CD4-positive, alpha-beta T cell (primary cell): ENCODE results near the gene LONP1. TPM values are rescaled to one million over a fixed set of nuclear protein-coding genes. Genes with fewer than 3 reads are reported as not detected.

Experiments used
- ATAC-seq: fragments of 200-7000 bp; cut with Tn5 transposase; one replicate; pipeline ENCODE4 v1.10.0; 2022; ENCODE audit warnings: mild to moderate bottlenecking; ENCODE audit not compliant: poor library complexity
- CTCF ChIA-PET: fragments of 350-600 bp; sonication (Branson Sonifier 250); formaldehyde crosslinking; loops from one replicate; lab custom pipeline; 2021; ENCODE audit warnings: antibody characterized with exemption, inconsistent platforms; lab: Charles Lee
- POLR2A ChIA-PET: fragments of 350-600 bp; sonication (Branson Sonifier 250); formaldehyde crosslinking; loops from one replicate; lab custom pipeline; 2021; ENCODE audit warnings: antibody characterized with exemption, inconsistent platforms; lab: Charles Lee
- DNase-seq, 14 experiments: peaks; one replicate each; pipeline ENCODE4 v3.0.0-alpha.2; 2013 to 2020; ENCODE audit warnings: mixed read lengths in 2 of 14
- H3K27ac ChIP-seq, 2 donors: one replicate each; pipeline versions ENCODE4 v1.5.1 to v1.7.0; 2013; ENCODE audit warnings: low read length in 2 of 2, low read depth in 1 of 2, mild to moderate bottlenecking in 1 of 2
- H3K27me3 ChIP-seq, 2 experiments: 1 replicate in 1 of 2; 2 replicates in 1 of 2; pipeline versions ENCODE4 v1.6.1 to v1.7.0; 2013; ENCODE audit warnings: low read length in 2 of 2, control low read depth in 1 of 2, mild to moderate bottlenecking in 1 of 2, moderate library complexity in 1 of 2; ENCODE audit not compliant: insufficient read depth in 2 of 2, control insufficient read depth in 1 of 2
- H3K36me3 ChIP-seq: one replicate; pipeline ENCODE4 v1.6.1; 2013; ENCODE audit warnings: low read length, control low read depth; ENCODE audit not compliant: insufficient read depth
- H3K4me1 ChIP-seq: one replicate; pipeline ENCODE4 v1.6.1; 2013; ENCODE audit warnings: low read length, control low read depth; ENCODE audit not compliant: insufficient read depth
- H3K4me3 ChIP-seq: one replicate; pipeline ENCODE4 v1.5.1; 2013; ENCODE audit warnings: mild to moderate bottlenecking, low read length, moderate library complexity
- H3K9me3 ChIP-seq, 2 experiments: 1 replicate in 1 of 2; 2 replicates in 1 of 2; pipeline versions ENCODE4 v1.6.1 to v1.7.0; 2013; ENCODE audit warnings: low read length in 2 of 2, mild to moderate bottlenecking in 2 of 2, control low read depth in 1 of 2, moderate library complexity in 1 of 2; ENCODE audit not compliant: control insufficient read depth in 1 of 2, insufficient read depth in 1 of 2
- H3K27ac Mint-ChIP-seq: one replicate; pipeline ENCODE4 v1.8.0; 2020; ENCODE audit warnings: mixed read lengths
- H3K27me3 Mint-ChIP-seq: one replicate; pipeline ENCODE4 v1.8.0; 2021; ENCODE audit warnings: mixed read lengths
- H3K36me3 Mint-ChIP-seq: one replicate; pipeline ENCODE4 v1.8.0; 2021; ENCODE audit warnings: low read depth, mixed read lengths
- H3K4me1 Mint-ChIP-seq: one replicate; pipeline ENCODE4 v1.8.0; 2021; ENCODE audit warnings: low read depth, mixed read lengths
- H3K4me3 Mint-ChIP-seq: one replicate; pipeline ENCODE4 v1.8.0; 2020; ENCODE audit warnings: mild to moderate bottlenecking, mixed read lengths
- H3K9me3 Mint-ChIP-seq: one replicate; pipeline ENCODE4 v1.8.0; 2020; ENCODE audit warnings: mixed read lengths
- intact Hi-C, 2 experiments: fragments of 100-400 bp; cut with DNase I in 1 of 2; cut with micrococcal nuclease in 1 of 2; formaldehyde crosslinking; loops; one replicate each; pipeline versions ENCODE4 v1.15.1 to v1.9.0; 2023 to 2025; cut with DNase I, micrococcal nuclease
- total RNA-seq, 174 experiments: library from RNA in 2 of 174; stranded (reverse) in 2 of 174; gene quantifications; one replicate each; pipeline ENCODE4 v1.2.3 and lab custom pipeline; 2021 to 2026
- TF ChIP-seq, protein P1 (sequence below): fragments of 200-600 bp; IDR thresholded peaks from one replicate; pipeline ENCODE4 v1.8.0; 2022; ENCODE audit warnings: antibody characterized with exemption, mild to moderate bottlenecking

The LONP1 gene
- total RNA-seq, 2 experiments from 2014 or later = 88.7 to 91.0 TPM

DNA sequence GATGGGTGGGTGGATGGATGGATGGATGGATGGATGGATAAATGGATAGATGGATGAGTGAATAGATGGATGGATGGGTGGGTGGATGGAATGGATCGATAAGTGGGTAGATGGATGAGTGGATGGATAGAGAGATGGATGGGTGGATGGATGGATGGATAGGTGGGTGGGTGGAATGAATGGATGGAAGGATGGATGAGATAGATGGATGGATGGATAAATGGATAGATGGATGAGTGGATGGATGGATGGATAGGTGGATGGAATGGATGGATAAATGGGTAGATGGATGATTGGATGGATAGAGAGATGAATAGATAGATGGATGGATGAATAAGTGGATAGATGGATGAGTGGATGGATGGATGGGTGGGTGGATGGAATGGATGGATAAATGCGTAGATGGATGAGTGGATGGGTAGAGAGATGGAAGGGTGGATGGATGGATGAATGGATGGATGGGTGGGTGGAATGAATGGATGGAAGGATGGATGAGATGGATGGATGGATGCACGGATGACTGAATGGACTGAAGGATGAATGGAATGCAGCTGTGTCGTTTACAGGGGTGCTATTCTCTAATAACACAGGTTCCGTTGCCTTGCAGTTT, 42.8 kb upstream of the LONP1 start:
- Histone ChIP-seq H3K4me3 (no peak overlapping the region), H3K4me1 (no peaks in the 10 kb centered on the region), H3K36me3 (no peaks in the 10 kb centered on the region), H3K9me3 (no peaks in the 10 kb centered on the region), H3K27me3 (peaks cover 0 to 2% of the 10 kb centered on the region in 2 experiments), H3K27ac (no peak overlapping the region)
- H3K27ac Mint-ChIP-seq = no peak overlapping the region
- DNase-seq (no peak), ATAC-seq (no peak)
- H3K4me3 Mint-ChIP-seq = no peak overlapping the region
- ChIA-PET CTCF (interaction anchor here (0.6 kb wide), 1 partner anchor 1872 kb away, joined by 3 read pairs; no protein-coding TSS in a partner anchor), POLR2A (no interaction called here)
- H3K4me1 Mint-ChIP-seq = no peaks in the 10 kb centered on the region
- no peaks in the 10 kb centered on the region for H3K36me3 Mint-ChIP-seq
- no peaks in the 10 kb centered on the region for H3K27me3 Mint-ChIP-seq
- H3K9me3 Mint-ChIP-seq = no peaks in the 10 kb centered on the region
- intact Hi-C loops = no loop called here
- TF ChIP-seq, protein P1, sequence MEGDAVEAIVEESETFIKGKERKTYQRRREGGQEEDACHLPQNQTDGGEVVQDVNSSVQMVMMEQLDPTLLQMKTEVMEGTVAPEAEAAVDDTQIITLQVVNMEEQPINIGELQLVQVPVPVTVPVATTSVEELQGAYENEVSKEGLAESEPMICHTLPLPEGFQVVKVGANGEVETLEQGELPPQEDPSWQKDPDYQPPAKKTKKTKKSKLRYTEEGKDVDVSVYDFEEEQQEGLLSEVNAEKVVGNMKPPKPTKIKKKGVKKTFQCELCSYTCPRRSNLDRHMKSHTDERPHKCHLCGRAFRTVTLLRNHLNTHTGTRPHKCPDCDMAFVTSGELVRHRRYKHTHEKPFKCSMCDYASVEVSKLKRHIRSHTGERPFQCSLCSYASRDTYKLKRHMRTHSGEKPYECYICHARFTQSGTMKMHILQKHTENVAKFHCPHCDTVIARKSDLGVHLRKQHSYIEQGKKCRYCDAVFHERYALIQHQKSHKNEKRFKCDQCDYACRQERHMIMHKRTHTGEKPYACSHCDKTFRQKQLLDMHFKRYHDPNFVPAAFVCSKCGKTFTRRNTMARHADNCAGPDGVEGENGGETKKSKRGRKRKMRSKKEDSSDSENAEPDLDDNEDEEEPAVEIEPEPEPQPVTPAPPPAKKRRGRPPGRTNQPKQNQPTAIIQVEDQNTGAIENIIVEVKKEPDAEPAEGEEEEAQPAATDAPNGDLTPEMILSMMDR = no peak

DNA sequence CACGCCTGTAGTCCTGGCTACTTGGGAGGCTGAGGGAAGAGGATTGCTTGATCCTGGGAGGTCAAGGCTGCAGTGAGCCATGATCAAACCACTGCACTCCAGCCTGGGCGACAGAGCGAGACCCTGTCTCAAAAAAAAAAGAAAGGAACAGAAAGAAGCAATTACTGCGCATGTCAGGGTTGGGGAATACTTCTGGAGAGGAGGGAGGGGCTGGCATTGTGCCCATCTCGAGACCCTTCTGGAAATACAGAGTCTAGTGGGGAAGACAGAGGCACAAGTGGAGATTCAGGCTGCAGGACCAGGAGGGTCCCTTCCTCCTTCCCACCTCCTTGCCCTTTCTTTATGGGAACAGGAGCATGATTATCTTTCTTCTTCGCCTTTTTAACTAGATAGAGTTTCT, 33.8 kb upstream of the LONP1 start:
- Mint-ChIP-seq H3K4me3 (no peak overlapping the region), H3K4me1 (no peaks in the 10 kb centered on the region), H3K36me3 (no peaks in the 10 kb centered on the region), H3K27ac (no peak overlapping the region), H3K27me3 (peaks cover 5% of the 10 kb centered on the region), H3K9me3 (no peaks in the 10 kb centered on the region)
- Histone ChIP-seq H3K36me3 (no peaks in the 10 kb centered on the region), H3K9me3 (no peaks in the 10 kb centered on the region), H3K4me3 (no peak overlapping the region), H3K27ac (no peak overlapping the region), H3K27me3 (peaks cover 0 to 5% of the 10 kb centered on the region in 2 experiments), H3K4me1 (no peaks in the 10 kb centered on the region)
- intact Hi-C loops = loop anchor here in 1 of 2 experiments (5.0 to 10.0 kb wide), 2 partner anchors 256 to 391 kb away; no protein-coding TSS in a partner anchor
- TF ChIP-seq, protein P1 = no peak
- no peak for DNase-seq
- no peak for ATAC-seq
- ChIA-PET CTCF (no interaction called here), POLR2A (no interaction called here)

DNA sequence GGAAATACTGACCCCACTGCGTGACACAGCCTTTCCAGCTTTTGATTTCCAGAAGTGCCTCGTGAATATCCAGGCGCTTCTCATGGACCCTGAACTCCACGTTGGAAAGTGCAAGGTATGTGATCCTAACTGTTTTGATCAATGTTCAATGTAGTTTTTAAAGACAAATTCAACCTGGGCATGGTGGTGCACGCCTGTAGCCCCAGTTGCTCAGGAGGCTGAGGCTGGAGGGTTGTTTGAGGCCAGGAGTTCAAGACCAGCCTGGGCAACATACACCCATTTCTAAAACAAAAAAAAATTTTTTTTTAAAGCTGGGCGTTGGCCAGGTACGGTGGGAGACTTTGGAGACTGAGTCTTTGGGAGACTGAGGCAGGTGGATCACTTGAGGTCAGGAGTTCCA, 31.8 kb upstream of the LONP1 start:
- peaks cover 9% of the 10 kb centered on the region for H3K27me3 Mint-ChIP-seq
- Histone ChIP-seq H3K27me3 (no peaks in the 10 kb centered on the region), H3K27ac (no peak overlapping the region), H3K4me3 (no peak overlapping the region), H3K36me3 (no peaks in the 10 kb centered on the region), H3K9me3 (no peaks in the 10 kb centered on the region), H3K4me1 (no peaks in the 10 kb centered on the region)
- no peak for ATAC-seq
- H3K4me1 Mint-ChIP-seq = no peaks in the 10 kb centered on the region
- H3K36me3 Mint-ChIP-seq = no peaks in the 10 kb centered on the region
- no peaks in the 10 kb centered on the region for H3K9me3 Mint-ChIP-seq
- TF ChIP-seq, protein P1 = no peak
- intact Hi-C loops = loop anchor here in 1 of 2 experiments (5.0 to 10.0 kb wide), 2 partner anchors 254 to 393 kb away; no protein-coding TSS in a partner anchor
- H3K4me3 Mint-ChIP-seq = no peak overlapping the region
- no peak for DNase-seq
- CTCF ChIA-PET = no interaction called here
- no peak overlapping the region for H3K27ac Mint-ChIP-seq
- POLR2A ChIA-PET = no interaction called here
